SK-N-MC (cell line): ENCODE data around the gene ADCY7.
A peak's percentile ranks its signal among the peaks of the same experiment; 100 is the strongest.
"Not testable (repeated sequence)": the region's sequence is repeated elsewhere in the genome, so short reads cannot be mapped to it uniquely, and the experiment has no call there.

Source experiments
- DNase-seq: peaks from one replicate; pipeline ENCODE4 v3.0.0-alpha.2; 2011; ENCODE audit warnings: low read depth, low spot score
- H3K27ac ChIP-seq: fragments of 200-600 bp; sonication (generic); 2 replicates; pipeline ENCODE4 v1.5.1; 2016; ENCODE audit warnings: mixed run types
- H3K36me3 ChIP-seq: fragments of 200-600 bp; sonication (generic); 2 replicates; pipeline ENCODE4 v1.6.1; 2017; ENCODE audit warnings: antibody characterized with exemption, low read length, mixed read lengths; ENCODE audit not compliant: insufficient read depth
- H3K4me3 ChIP-seq: fragments of 200-600 bp; sonication (generic); 2 replicates; pipeline ENCODE4 v1.5.1; 2016
- H3K9ac ChIP-seq: fragments of 200-600 bp; sonication (generic); 2 replicates; pipeline ENCODE4 v1.8.0; 2017; ENCODE audit warnings: mixed run types, mixed read lengths; ENCODE audit not compliant: insufficient read length
- H3K9me3 ChIP-seq: fragments of 200-600 bp; sonication (generic); 2 replicates; pipeline ENCODE4 v1.6.1; 2017; ENCODE audit warnings: low read depth, mild to moderate bottlenecking, antibody characterized with exemption, low read length, moderate library complexity, mixed read lengths
- EZH2 ChIP-seq: fragments of 200-600 bp; sonication (generic); IDR thresholded peaks from one replicate; pipeline ENCODE4 v1.6.1; 2017; ENCODE audit warnings: antibody characterized with exemption
- FOXP2 ChIP-seq: optimal IDR thresholded peaks from 2 replicates; pipeline ENCODE3; 2011; ENCODE audit warnings: mild to moderate bottlenecking, moderate library complexity; ENCODE audit not compliant: insufficient read depth; ENCODE audit errors: extremely low read length, control extremely low read depth
- POLR2AphosphoS5 ChIP-seq: IDR thresholded peaks from 2 replicates; pipeline ENCODE4 v1.6.1; 2012; ENCODE audit warnings: mild to moderate bottlenecking, low read depth, low read length, borderline replicate concordance

Gene ADCY7

GRCh38 chr16:50338371-50339231 is 72.2 kb downstream of the ADCY7 start:
- Histone ChIP-seq H3K9ac (no peak overlapping the region), H3K27ac (no peak overlapping the region), H3K36me3 (peaks cover 9% of the 10 kb centered on the region), H3K4me3 (no peak overlapping the region), H3K9me3 (no peaks in the 10 kb centered on the region)
- no peak for DNase-seq
- TF ChIP-seq FOXP2 (no peak), EZH2 (no peak), POLR2AphosphoS5 (no peak)

GRCh38 chr16:50340578-50340977 is 74.2 kb downstream of the ADCY7 start:
- no peaks in the 10 kb centered on the region for H3K9me3 ChIP-seq
- H3K27ac ChIP-seq = no peak overlapping the region
- H3K9ac ChIP-seq = no peak overlapping the region
- TF ChIP-seq EZH2 (no peak), POLR2AphosphoS5 (no peak), FOXP2 (no peak)
- no peak for DNase-seq
- no peak overlapping the region for H3K4me3 ChIP-seq
- peaks cover 9% of the 10 kb centered on the region for H3K36me3 ChIP-seq

GRCh38 chr16:50343566-50343965 is 77.2 kb downstream of the ADCY7 start:
- not testable (repeated sequence) for H3K4me3 ChIP-seq, H3K9ac ChIP-seq, H3K36me3 ChIP-seq, H3K9me3 ChIP-seq, H3K27ac ChIP-seq, DNase-seq

GRCh38 chr16:50345210-50345609 is 78.9 kb downstream of the ADCY7 start:
- not testable (repeated sequence) for DNase-seq, H3K27ac ChIP-seq, H3K9ac ChIP-seq, H3K4me3 ChIP-seq, H3K9me3 ChIP-seq
- H3K36me3 ChIP-seq = peaks cover 14% of the 10 kb centered on the region

- no peak for DNase-seq
These were observed 84.8 kb downstream of the ADCY7 start for GRCh38 chr16:50351116-50351515.

GRCh38 chr16:50351952-50352351 is 85.6 kb downstream of the ADCY7 start:
- H3K9me3 ChIP-seq = no peaks in the 10 kb centered on the region
- H3K27ac ChIP-seq = no peak overlapping the region
- H3K9ac ChIP-seq = no peak overlapping the region
- TF ChIP-seq EZH2 (no peak), FOXP2 (no peak), POLR2AphosphoS5 (no peak)
- H3K4me3 ChIP-seq = no peak overlapping the region
- peaks cover 43% of the 10 kb centered on the region for H3K36me3 ChIP-seq
- no peak for DNase-seq

More at GRCh38 chr16:50351116-50351515, 84.8 kb downstream of the ADCY7 start:
- no peak for TF ChIP-seq EZH2
- no peak for TF ChIP-seq FOXP2
- TF ChIP-seq POLR2AphosphoS5 = no peak
- H3K4me3 ChIP-seq = no peak overlapping the region
- H3K36me3 ChIP-seq = peaks cover 43% of the 10 kb centered on the region
- no peaks in the 10 kb centered on the region for H3K9me3 ChIP-seq
- no peak overlapping the region for H3K9ac ChIP-seq
- H3K27ac ChIP-seq = no peak overlapping the region

GRCh38 chr16:50354082-50354481 is 87.7 kb downstream of the ADCY7 start:
- Histone ChIP-seq H3K27ac (no peak overlapping the region), H3K36me3 (peaks cover 48% of the 10 kb centered on the region), H3K9me3 (no peaks in the 10 kb centered on the region), H3K4me3 (no peak overlapping the region), H3K9ac (no peak overlapping the region)
- DNase-seq = no peak
- TF ChIP-seq FOXP2 = no peak
- TF ChIP-seq EZH2 = no peak

GRCh38 chr16:50354629-50355456 is 88.5 kb downstream of the ADCY7 start:
- H3K36me3 ChIP-seq = peaks cover 43% of the 10 kb centered on the region
- no peak overlapping the region for H3K27ac ChIP-seq
- no peaks in the 10 kb centered on the region for H3K9me3 ChIP-seq
- no peak for TF ChIP-seq FOXP2
- no peak for TF ChIP-seq POLR2AphosphoS5
- no peak for TF ChIP-seq EZH2
- DNase-seq = peak; percentile 0
- no peak overlapping the region for H3K4me3 ChIP-seq
- H3K9ac ChIP-seq = no peak overlapping the region

- TF ChIP-seq EZH2 (no peak), POLR2AphosphoS5 (no peak), FOXP2 (no peak)
- DNase-seq = no peak
- Histone ChIP-seq H3K36me3 (peaks cover 48% of the 10 kb centered on the region; the same call in 1 of the 2 replicates), H3K9me3 (no peaks in the 10 kb centered on the region), H3K9ac (no peak overlapping the region), H3K27ac (no peak overlapping the region), H3K4me3 (no peak overlapping the region)
These were observed 93.3 kb downstream of the ADCY7 start for GRCh38 chr16:50359626-50360025.
